H4 (cell line): ENCODE measurements around the gene MAB21L4. TPM values are rescaled to one million over a fixed set of nuclear protein-coding genes. Genes with fewer than 3 reads are reported as not detected.

Experiments
- total RNA-seq: library from RNA; depleted of rRNA; stranded (reverse); fragments of >200 nt; shearing (Covaris generic); gene quantifications from 2 replicates; pipeline ENCODE4 v1.2.3, GENCODE V29; 2014; rRNA removed

Gene MAB21L4
- total RNA-seq, 1 experiment from 2014 or later, result not detected

Other genes with a start within 250 kb of the MAB21L4 start
- gene AQP12B, start 213.3 kb downstream of the MAB21L4 start, total RNA-seq, result not detected in 2 replicates
- not detected in 2 replicates for gene AQP12A, start 204.3 kb downstream of the MAB21L4 start, total RNA-seq
- 1.4 and 1.9 TPM in 2 replicates for gene KIF1A, start 75.9 kb downstream of the MAB21L4 start, total RNA-seq
- gene AGXT, start 27.3 kb downstream of the MAB21L4 start, total RNA-seq, result not detected in 2 replicates
- gene CROCC2, start 10.2 kb upstream of the MAB21L4 start, total RNA-seq, result not detected in 2 replicates
- 1.7 and 2.6 TPM in 2 replicates for gene SNED1, start 102.5 kb upstream of the MAB21L4 start, total RNA-seq
- gene MTERF4, start 206.1 kb upstream of the MAB21L4 start, total RNA-seq, result 36.8 and 37.6 TPM in 2 replicates